GM12874 (cell line): ENCODE data around the gene CBX1.
A peak's percentile ranks its signal among the peaks of the same experiment; 100 is the strongest.

Experiments used
- CTCF ChIP-seq: IDR thresholded peaks from 2 replicates; pipeline ENCODE4 v1.5.1; 2011; ENCODE audit warnings: low read depth, mild to moderate bottlenecking, control low read depth, low read length, moderate library complexity; ENCODE audit not compliant: insufficient read depth

The CBX1 gene

GRCh38 chr17:48024149-48025039, 76.9 kb downstream of the CBX1 start:
- no peak for TF ChIP-seq CTCF

- TF ChIP-seq CTCF = peak; percentile 17; the same call in 1 of the 2 replicates
Measured at GRCh38 chr17:48023400-48024148, 77.7 kb downstream of the CBX1 start.

- no peak for TF ChIP-seq CTCF
Measured at GRCh38 chr17:48022901-48023300, 78.4 kb downstream of the CBX1 start.

- no peak for TF ChIP-seq CTCF
Measured at GRCh38 chr17:48021934-48022333, 79.3 kb downstream of the CBX1 start.
